GM23338 (cell line): ENCODE measurements around the gene SIDT1.

Experiments used
- EZH2 ChIP-seq: fragments of 200-600 bp; sonication (generic); IDR thresholded peaks from one replicate; pipeline ENCODE4 v1.8.0; 2017; ENCODE audit warnings: antibody characterized with exemption, mild to moderate bottlenecking, low read depth; ENCODE audit not compliant: unreplicated experiment
- EZH2phosphoT487 ChIP-seq: fragments of 200-600 bp; sonication (generic); IDR thresholded peaks from one replicate; pipeline ENCODE4 v1.8.1; 2018; ENCODE audit warnings: antibody characterized with exemption; ENCODE audit not compliant: unreplicated experiment
- JUNB ChIP-seq: IDR thresholded peaks from one replicate; pipeline ENCODE4 v1.6.1; 2016; ENCODE audit warnings: antibody characterized with exemption; ENCODE audit not compliant: unreplicated experiment
- ZNF114 ChIP-seq: fragments of 250-450 bp; sonication (Bioruptor Pico); IDR thresholded peaks from 2 replicates; pipeline ENCODE4 v1.5.0; 2020; ENCODE audit warnings: mild to moderate bottlenecking, moderate library complexity
- TF ChIP-seq, protein P1 (sequence below), 2 experiments: fragments of 200-600 bp in 1 of 2; sonication (generic) in 1 of 2; conservative IDR thresholded peaks; 2 replicates each; pipeline versions ENCODE4 v1.5.1 to v1.6.1; 2016 to 2017; ENCODE audit warnings: antibody characterized with exemption in 2 of 2, low read depth in 2 of 2, mild to moderate bottlenecking in 2 of 2, moderate library complexity in 1 of 2
- TF ChIP-seq, protein P2 (sequence below): IDR thresholded peaks from one replicate; pipeline ENCODE4 v1.6.1; 2018; ENCODE audit warnings: antibody characterized with exemption; ENCODE audit not compliant: unreplicated experiment

DNA sequence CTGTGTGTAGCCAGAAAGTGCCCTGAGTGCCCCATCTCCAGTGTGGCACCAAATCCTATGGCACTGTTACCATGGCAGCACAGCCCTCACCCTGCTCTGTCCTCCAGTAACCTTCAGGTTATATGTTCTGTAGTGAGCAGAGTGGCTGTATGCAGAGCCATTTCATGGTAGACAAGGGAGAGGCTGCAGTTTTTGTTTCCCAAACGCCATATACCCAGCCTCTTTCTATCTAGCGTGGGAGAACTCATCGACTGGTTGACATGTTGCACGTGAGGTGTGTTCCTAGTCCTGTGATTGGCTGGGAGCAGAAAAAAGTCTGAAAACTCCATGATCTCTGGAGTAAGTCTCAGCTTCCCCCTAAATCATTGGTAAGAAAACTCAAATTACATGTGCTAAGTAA, 2.0 kb downstream of the SIDT1 start:
- TF ChIP-seq, protein P1, sequence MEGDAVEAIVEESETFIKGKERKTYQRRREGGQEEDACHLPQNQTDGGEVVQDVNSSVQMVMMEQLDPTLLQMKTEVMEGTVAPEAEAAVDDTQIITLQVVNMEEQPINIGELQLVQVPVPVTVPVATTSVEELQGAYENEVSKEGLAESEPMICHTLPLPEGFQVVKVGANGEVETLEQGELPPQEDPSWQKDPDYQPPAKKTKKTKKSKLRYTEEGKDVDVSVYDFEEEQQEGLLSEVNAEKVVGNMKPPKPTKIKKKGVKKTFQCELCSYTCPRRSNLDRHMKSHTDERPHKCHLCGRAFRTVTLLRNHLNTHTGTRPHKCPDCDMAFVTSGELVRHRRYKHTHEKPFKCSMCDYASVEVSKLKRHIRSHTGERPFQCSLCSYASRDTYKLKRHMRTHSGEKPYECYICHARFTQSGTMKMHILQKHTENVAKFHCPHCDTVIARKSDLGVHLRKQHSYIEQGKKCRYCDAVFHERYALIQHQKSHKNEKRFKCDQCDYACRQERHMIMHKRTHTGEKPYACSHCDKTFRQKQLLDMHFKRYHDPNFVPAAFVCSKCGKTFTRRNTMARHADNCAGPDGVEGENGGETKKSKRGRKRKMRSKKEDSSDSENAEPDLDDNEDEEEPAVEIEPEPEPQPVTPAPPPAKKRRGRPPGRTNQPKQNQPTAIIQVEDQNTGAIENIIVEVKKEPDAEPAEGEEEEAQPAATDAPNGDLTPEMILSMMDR (conservative IDR thresholded peaks at IDR 0.05; ENCODE audit: low read depth in 2 of 2), result no peak
- TF ChIP-seq ZNF114 (CRISPR knock-in tag), result no peak
- TF ChIP-seq EZH2phosphoT487, result no peak
- no peak for TF ChIP-seq EZH2
- TF ChIP-seq, protein P2, sequence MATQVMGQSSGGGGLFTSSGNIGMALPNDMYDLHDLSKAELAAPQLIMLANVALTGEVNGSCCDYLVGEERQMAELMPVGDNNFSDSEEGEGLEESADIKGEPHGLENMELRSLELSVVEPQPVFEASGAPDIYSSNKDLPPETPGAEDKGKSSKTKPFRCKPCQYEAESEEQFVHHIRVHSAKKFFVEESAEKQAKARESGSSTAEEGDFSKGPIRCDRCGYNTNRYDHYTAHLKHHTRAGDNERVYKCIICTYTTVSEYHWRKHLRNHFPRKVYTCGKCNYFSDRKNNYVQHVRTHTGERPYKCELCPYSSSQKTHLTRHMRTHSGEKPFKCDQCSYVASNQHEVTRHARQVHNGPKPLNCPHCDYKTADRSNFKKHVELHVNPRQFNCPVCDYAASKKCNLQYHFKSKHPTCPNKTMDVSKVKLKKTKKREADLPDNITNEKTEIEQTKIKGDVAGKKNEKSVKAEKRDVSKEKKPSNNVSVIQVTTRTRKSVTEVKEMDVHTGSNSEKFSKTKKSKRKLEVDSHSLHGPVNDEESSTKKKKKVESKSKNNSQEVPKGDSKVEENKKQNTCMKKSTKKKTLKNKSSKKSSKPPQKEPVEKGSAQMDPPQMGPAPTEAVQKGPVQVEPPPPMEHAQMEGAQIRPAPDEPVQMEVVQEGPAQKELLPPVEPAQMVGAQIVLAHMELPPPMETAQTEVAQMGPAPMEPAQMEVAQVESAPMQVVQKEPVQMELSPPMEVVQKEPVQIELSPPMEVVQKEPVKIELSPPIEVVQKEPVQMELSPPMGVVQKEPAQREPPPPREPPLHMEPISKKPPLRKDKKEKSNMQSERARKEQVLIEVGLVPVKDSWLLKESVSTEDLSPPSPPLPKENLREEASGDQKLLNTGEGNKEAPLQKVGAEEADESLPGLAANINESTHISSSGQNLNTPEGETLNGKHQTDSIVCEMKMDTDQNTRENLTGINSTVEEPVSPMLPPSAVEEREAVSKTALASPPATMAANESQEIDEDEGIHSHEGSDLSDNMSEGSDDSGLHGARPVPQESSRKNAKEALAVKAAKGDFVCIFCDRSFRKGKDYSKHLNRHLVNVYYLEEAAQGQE, result no peak
- TF ChIP-seq JUNB, result no peak
